ENCODE measurements around the gene STH. TPM values are rescaled to one million over a fixed set of nuclear protein-coding genes. Genes with fewer than 3 reads are reported as not detected.
A peak's percentile ranks its signal among the peaks of the same experiment; 100 is the strongest.

The STH gene
- total and polyA plus RNA-seq, 8 donors: not detected

GRCh38 chr17:46044286-46044928 lies 45.4 kb downstream of the STH start:
- WGBS, 5 donors: 32 to 46% (median 38%) methylated on average over 5 of the region's 5 CpGs
- Histone ChIP-seq H3K9me3 (no peaks in the 10 kb centered on the region), H3K4me1 (peaks cover 23 to 70% (median 40%) of the 10 kb centered on the region in 4 donors), H3K4me3 (no peak overlapping the region), H3K27ac (peak overlapping the region in 4 of 5 donors; percentile 5 to 67 (median 50)), H3K27me3 (no peaks in the 10 kb centered on the region), H3K36me3 (peaks cover 16 to 63% (median 53%) of the 10 kb centered on the region in 4 donors)
- peak; percentile 81 to 93 for DNase-seq
- intact Hi-C loops (cut with DNase I; ENCODE audit: low total_unique reads): no loop called here
- TF ChIP-seq, protein P1, sequence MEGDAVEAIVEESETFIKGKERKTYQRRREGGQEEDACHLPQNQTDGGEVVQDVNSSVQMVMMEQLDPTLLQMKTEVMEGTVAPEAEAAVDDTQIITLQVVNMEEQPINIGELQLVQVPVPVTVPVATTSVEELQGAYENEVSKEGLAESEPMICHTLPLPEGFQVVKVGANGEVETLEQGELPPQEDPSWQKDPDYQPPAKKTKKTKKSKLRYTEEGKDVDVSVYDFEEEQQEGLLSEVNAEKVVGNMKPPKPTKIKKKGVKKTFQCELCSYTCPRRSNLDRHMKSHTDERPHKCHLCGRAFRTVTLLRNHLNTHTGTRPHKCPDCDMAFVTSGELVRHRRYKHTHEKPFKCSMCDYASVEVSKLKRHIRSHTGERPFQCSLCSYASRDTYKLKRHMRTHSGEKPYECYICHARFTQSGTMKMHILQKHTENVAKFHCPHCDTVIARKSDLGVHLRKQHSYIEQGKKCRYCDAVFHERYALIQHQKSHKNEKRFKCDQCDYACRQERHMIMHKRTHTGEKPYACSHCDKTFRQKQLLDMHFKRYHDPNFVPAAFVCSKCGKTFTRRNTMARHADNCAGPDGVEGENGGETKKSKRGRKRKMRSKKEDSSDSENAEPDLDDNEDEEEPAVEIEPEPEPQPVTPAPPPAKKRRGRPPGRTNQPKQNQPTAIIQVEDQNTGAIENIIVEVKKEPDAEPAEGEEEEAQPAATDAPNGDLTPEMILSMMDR (IDR thresholded peaks at IDR 0.05): peak in 5 of 7 experiments; percentile 66 to 93 (median 81)
- TF ChIP-seq POLR2A (IDR thresholded peaks at IDR 0.05) (no peak), POLR2AphosphoS5 (IDR thresholded peaks at IDR 0.05) (peak in 2 of 3 donors; percentile 41 to 89)

- TF ChIP-seq POLR2A (IDR thresholded peaks at IDR 0.05): no peak
- no peak for TF ChIP-seq EP300 (IDR thresholded peaks at IDR 0.05)
- TF ChIP-seq, protein P1 (IDR thresholded peaks at IDR 0.05): no peak
- no peak for TF ChIP-seq POLR2AphosphoS5 (IDR thresholded peaks at IDR 0.05)
- Histone ChIP-seq H3K4me3 (no peak overlapping the region), H3K4me1 (peaks cover 23 to 64% (median 37%) of the 10 kb centered on the region in 4 donors), H3K27ac (peak overlapping the region in 3 of 5 donors; percentile 21 to 39 (median 35)), H3K9me3 (no peaks in the 10 kb centered on the region), H3K27me3 (no peaks in the 10 kb centered on the region), H3K36me3 (peaks cover 16 to 63% (median 53%) of the 10 kb centered on the region in 4 donors)
- no peak for DNase-seq
- intact Hi-C loops (cut with DNase I; ENCODE audit: low total_unique reads): no loop called here
- 48 to 64% (median 58%) methylated on average over 2 of the region's 2 CpGs for WGBS, 5 donors
Observed at GRCh38 chr17:46044989-46045388, 45.9 kb downstream of the STH start.

DNA sequence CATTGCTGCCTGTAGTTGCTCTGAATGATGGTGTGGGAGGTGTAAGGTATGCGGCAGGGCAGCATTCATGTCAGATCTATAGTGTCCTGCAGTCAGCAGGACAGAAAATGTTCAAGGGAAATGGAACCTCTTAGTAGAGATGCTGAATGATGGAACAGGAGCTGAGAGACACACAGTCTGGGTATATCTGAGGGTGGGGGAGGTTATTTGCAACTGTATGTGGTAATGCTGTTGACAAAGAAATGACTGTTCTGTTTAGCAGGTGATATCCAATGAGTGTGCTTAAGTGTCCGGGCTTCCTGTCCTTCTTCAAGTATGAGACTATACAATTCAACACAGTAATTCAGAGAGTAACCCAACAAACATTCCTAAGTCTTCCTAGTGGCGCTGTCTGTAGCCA lies 46.6 kb downstream of the STH start:
- no peaks in the 10 kb centered on the region for H3K9me3 ChIP-seq
- DNase-seq: no peak
- peak overlapping the region in 3 of 5 donors; percentile 33 to 47 (median 42) for H3K27ac ChIP-seq
- no peaks in the 10 kb centered on the region for H3K27me3 ChIP-seq
- H3K4me1 ChIP-seq: peaks cover 23 to 57% (median 35%) of the 10 kb centered on the region in 4 donors
- H3K4me3 ChIP-seq: no peak overlapping the region
- WGBS, 5 donors: 69 to 87% (median 80%) methylated on average over 3 of the region's 3 CpGs
- TF ChIP-seq POLR2AphosphoS5 (IDR thresholded peaks at IDR 0.05) (no peak), EP300 (IDR thresholded peaks at IDR 0.05) (no peak), POLR2A (IDR thresholded peaks at IDR 0.05) (no peak)
- TF ChIP-seq, protein P1 (IDR thresholded peaks at IDR 0.05): no peak
- H3K36me3 ChIP-seq: peaks cover 22 to 64% (median 58%) of the 10 kb centered on the region in 4 donors
- intact Hi-C loops (cut with DNase I; ENCODE audit: low total_unique reads): no loop called here

GRCh38 chr17:46046957-46047356 lies 47.9 kb downstream of the STH start:
- Histone ChIP-seq H3K4me1 (peaks cover 23 to 58% (median 42%) of the 10 kb centered on the region in 4 donors), H3K4me3 (no peak overlapping the region), H3K27ac (peak overlapping the region in 3 of 5 donors; percentile 27 to 47 (median 42)), H3K36me3 (peaks cover 26 to 64% (median 58%) of the 10 kb centered on the region in 4 donors), H3K9me3 (no peaks in the 10 kb centered on the region), H3K27me3 (no peaks in the 10 kb centered on the region)
- WGBS, 5 donors: 34 to 64% (median 50%) methylated on average over 1 of the region's 1 CpG
- no peak for TF ChIP-seq EP300 (IDR thresholded peaks at IDR 0.05)
- TF ChIP-seq POLR2AphosphoS5 (IDR thresholded peaks at IDR 0.05): no peak
- TF ChIP-seq POLR2A (IDR thresholded peaks at IDR 0.05): no peak
- TF ChIP-seq, protein P1 (IDR thresholded peaks at IDR 0.05): no peak
- intact Hi-C loops (cut with DNase I; ENCODE audit: low total_unique reads): no loop called here
- DNase-seq: no peak
